Breast epithelium (tissue), 3 donors: Measurements from ENCODE around the gene COL9A1.

Experiments used
- POLR2AphosphoS5 ChIP-seq, 3 donors: sonication (generic); formaldehyde crosslinking; IDR thresholded peaks; one replicate each; pipeline ENCODE4 v1.6.1; 2017; ENCODE audit warnings: antibody characterized with exemption in 3 of 3
- TF ChIP-seq, protein P1 (sequence below), 3 donors: fragments of 450-650 bp; IDR thresholded peaks; one replicate each; pipeline ENCODE4 v1.5.1; 2016 to 2017; ENCODE audit warnings: antibody characterized with exemption in 3 of 3, mild to moderate bottlenecking in 3 of 3, moderate library complexity in 3 of 3

DNA sequence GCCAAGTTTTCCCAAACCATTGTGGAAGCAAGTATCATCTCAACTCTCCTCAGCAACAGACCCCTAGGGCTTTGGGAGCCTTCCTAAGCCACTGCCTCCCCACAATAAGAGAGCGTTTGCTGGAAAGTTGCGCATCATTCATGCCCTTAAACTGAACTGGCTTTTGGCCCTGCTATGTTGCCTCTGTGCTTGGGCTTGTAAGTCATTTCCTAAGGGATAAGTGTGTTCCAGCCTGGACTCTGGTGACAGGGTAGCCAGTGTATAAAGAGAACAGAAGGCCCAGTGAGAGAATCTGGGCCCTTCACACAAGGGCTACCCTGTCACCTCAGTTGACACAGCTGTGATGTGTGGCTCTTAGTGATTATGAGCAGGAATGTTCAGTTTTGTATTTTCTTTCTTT, 77.8 kb downstream of the COL9A1 start:
- TF ChIP-seq, protein P1, sequence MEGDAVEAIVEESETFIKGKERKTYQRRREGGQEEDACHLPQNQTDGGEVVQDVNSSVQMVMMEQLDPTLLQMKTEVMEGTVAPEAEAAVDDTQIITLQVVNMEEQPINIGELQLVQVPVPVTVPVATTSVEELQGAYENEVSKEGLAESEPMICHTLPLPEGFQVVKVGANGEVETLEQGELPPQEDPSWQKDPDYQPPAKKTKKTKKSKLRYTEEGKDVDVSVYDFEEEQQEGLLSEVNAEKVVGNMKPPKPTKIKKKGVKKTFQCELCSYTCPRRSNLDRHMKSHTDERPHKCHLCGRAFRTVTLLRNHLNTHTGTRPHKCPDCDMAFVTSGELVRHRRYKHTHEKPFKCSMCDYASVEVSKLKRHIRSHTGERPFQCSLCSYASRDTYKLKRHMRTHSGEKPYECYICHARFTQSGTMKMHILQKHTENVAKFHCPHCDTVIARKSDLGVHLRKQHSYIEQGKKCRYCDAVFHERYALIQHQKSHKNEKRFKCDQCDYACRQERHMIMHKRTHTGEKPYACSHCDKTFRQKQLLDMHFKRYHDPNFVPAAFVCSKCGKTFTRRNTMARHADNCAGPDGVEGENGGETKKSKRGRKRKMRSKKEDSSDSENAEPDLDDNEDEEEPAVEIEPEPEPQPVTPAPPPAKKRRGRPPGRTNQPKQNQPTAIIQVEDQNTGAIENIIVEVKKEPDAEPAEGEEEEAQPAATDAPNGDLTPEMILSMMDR (IDR thresholded peaks at IDR 0.05) = no peak
- no peak for TF ChIP-seq POLR2AphosphoS5 (IDR thresholded peaks at IDR 0.05)
